LHCN-M2 (cell line): ENCODE results near the gene FAT3. TPM values are rescaled to one million over a fixed set of nuclear protein-coding genes. Genes with fewer than 3 reads are reported as not detected.

Experiments
- DNase-seq: peaks from one replicate; pipeline ENCODE4 v3.0.0-alpha.2; 2012; ENCODE audit warnings: low read depth
- total RNA-seq: library from RNA; depleted of rRNA; stranded (reverse); fragments of >200 nt; gene quantifications from 2 replicates; pipeline ENCODE4 v1.2.3, GENCODE V29; 2014

FAT3 gene
- total RNA-seq, 1 experiment from 2014 or later, result 0.06 TPM

DNA sequence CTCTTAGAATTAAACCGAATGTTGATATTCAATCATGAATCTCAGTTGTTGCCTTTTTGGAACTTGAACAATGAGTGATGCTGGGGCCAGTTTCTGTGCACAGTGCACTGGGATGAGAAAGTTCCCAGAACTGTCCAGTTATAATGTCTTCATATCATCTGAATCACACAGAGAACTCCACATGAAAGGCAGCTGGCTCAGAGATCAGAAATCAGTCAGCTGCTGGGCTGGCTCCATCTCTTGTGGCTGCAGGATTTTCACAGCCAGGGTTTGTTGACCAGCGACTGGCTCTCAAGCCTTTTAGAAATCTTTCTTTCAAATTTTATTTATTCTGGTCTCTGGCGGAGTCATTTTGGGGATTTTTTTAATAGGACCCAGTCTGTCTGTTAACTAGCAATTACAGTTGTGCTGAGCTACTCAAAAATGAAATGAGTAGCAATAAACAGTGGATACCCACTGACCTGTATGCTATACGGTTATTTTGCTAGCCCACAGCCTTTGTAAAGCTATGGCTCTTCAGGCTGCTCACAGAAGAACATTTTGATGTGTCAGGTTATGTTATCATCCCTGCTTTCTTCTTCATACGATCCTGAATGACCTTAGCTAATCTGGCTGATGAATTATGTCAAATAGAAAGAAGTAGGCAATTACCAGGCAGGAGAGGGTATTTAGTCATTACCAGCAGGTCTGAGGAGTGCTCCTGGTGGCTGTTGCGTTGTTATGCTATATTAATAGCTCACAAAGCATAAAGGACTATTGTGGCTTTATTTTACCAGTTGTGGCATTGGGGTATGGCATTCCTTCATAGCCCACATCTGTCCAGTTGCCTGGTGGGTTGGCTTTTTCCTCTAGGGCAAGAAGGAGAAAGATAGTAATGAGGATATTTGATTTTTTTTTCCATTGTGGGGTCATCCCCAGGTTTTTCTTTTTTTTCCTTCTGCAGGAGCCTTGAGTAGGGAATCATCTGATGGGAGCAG, 3.6 kb downstream of the FAT3 start:
- DNase-seq, result peak; percentile 54

DNA sequence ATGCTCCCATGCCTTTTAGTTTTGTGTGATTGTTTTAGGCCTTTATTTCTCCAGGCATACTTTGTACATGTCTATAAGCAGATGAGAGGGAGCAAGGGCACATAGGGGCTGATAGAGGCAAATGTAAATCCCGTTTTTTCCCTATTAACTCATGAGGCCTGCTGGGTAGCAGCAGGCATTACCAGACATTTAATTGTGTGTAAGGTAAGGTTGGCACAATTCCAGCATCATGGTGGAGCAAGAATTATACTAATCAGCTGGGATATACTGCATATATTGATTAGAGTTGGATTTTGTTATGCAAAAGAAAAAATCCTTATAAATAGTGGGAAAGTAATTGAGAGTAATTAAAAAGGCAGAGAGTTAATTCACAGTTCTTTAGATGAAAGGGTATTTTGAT, 12.2 kb downstream of the FAT3 start:
- no peak for DNase-seq

DNA sequence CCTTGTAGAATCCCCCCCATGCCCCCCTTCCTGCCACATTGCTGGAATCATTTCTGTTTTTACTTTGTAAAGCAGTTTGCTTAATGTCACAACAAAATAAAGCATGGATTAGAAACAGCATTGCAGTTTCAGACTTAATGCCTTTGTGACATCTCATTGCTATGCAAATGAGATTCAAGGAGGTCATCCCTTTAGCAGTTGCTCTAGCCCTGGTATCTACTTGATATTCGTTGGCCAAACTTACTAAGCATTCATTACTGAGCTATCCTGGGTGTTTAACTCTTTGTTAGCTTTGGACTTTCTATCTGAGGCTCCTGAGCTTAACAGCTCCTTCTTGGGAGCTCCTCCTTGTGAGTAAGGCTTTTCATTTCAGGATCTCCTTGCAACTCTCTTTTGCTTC, 16.3 kb downstream of the FAT3 start:
- no peak for DNase-seq

DNA sequence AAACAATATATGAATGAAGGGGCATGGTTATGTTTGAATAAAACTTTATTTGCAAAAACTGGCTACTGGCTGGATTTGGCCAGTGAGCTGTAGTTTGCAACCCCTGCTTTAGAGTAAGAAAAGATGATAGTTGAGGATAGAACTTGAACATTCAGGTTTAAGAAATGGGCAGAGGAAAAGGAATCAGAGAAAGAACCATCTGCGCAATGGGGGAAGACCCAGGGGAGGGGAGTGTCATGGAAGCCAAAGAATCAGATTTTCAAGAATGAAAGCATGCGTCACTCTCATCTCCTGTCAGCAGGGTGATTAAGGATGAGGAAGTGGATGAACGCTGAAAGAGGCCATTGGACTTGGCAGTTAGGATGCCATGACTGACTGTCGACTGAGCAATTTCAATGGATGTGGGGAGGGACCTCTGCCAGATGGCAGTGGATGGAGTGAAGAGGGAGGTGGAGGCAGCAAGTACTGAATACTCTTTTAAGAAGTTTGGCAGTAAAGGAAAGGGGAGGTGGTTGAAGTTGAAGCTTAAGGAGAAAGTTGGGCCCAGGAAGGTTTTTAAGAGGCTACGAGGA, 21.2 kb downstream of the FAT3 start:
- no peak for DNase-seq

DNA sequence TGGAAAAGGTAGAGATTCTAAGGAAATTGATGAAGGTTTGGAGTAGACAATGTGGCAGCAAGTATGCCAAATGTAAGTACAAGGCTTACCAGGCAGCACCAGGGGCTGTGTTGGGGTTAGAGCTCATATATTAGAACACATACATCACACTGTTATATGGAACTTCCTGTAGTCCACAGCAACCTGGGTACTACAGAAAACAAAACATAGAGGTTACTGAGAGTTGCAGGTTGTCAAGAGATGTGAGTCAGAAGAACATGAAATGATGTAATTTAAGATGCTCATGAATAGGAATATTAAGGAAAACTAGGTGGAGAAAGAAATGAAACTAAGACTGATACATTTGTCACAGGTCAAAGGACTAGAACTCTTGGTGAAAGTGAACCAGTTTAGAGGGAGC, 22.0 kb downstream of the FAT3 start:
- DNase-seq, result no peak

DNA sequence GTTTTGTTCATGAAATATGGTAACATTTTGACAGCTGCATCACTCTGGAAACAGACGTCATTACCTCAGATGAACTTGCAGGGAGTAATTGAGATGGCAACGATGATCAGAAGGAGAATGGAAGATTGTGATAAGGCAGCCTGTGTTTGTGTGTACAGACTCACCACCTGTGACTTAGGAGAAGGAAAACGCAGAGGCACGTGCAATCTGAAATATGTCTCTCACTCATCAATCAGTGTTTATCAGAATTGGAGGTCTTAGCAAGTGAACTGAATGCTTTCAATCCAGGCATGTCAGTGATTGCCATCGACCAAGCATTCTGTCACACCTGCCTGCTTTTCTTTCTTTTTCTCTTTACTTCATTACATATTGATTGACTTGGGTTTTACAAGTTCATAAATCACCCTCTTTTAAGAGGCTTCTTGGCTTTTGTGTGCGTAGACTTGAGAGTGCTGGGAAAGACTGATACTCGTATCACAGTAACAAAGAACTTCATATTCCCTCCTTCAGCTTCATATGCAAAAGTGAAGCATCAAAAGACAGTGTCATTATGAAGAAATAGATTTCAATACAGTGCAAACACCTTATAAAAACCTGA, 24.6 kb downstream of the FAT3 start:
- no peak for DNase-seq

DNA sequence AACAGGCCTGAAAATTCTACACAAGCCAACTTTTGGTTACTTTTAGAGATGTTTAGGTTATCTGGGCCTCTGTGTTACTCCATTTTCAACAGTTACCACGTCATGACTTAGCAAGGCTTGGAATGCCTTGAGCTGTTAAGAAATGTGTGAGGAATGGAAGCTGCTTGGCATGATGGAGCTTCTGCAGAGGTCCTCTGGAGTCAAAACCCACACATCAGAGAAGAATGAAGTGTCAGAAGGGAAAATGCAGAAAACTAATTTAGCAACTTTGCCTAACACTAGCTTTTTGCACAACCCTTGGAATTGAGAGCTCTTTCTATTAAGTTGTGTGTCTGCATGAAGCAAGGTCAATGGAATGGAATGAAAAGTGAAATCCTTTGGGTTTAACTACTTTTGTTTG, 27.4 kb downstream of the FAT3 start:
- DNase-seq, result no peak

DNA sequence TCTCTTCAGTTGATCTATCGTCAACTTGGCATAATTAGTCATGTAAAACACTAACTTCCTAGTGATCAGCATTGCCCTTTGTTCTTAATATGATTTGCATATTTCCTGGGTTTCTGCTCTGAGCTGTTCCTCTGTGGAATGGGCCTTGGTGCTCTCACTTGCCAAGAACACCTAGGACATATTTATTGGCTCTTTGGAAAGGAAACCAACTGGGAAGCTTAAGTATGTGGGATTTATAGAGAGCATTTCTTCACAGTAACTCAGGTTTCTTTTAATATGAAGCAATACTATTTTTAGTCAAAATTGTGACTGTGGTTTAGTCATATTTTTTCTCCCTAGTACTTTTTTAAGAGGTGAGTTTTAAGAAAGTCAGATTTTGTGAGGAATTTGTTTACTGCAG, 28.8 kb downstream of the FAT3 start:
- no peak for DNase-seq

DNA sequence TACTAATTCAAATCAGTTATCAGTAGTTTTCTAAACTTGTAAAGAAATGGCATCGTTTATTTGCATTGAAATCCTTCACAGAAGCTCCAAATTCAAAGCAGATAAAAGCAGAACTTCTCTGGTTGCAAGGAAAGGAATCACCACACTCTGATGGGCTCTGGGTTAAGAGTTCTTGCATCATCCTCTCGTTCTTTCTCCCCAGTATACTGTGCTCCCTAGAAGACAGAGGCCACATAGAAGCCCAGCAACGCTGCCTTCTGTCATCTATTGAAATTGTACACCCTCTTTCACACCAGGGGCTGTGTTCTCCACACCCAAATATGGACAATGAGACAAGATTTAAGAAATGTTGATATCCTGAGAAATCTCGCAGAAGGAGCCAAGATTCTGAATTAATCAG, 29.3 kb downstream of the FAT3 start:
- DNase-seq, result no peak

DNA sequence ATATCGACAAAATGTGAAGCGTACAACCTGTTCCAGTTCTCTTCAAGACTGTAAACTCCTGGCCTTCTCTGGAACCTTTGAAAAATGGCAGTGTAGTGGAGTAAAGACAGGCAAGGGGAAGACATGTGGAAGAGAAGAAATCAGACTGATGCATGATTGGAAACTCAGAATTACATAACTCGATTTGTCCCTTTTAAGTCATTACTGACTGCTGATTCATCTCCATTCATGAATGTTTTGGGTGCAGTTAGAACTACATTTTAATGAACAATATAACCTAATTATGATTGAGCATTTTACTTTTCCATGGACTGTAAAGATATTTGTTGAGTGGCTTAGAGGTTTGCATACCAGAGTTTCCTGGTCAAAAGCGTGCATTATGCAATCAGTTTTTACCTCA, 32.9 kb downstream of the FAT3 start:
- DNase-seq, result no peak

DNA sequence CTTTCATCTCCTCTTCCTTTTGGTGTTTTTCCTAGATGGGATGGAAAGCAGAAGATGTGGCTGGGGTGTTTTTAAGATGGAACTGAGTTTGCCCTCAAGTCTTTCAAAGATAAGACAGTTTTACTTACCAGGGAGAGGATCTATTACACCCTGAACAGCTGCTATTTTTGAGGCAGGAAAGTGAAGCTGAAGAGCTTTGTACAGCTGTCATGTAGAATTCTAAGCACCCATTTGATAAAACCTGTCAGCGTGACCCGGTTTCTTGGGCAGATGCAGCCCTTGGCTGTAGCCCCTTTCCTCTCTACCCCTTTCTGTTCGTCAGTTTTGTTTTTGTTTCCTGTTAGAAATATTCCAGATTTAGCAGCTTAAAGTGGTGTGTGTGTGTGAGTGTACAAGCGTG, 35.2 kb downstream of the FAT3 start:
- DNase-seq, result peak; percentile 73

DNA sequence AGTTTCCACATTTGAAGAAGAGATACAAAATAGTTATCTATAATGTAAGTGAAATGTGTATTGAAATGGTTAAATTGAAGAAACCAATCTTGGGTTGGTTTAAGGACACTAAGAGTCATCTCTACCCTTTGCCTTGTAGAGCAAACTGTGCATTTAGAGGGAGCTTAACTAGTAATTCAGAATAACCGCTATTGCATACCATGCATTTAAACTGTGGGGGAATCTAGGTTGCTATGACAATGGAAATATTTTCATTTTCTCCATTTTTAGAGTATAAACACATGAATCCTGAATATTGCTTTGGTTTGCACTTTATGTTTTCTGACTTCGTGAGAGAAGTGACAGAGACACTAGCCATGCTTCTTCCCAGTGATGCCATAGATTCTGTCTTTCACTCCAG, 39.7 kb downstream of the FAT3 start:
- DNase-seq, result no peak

DNA sequence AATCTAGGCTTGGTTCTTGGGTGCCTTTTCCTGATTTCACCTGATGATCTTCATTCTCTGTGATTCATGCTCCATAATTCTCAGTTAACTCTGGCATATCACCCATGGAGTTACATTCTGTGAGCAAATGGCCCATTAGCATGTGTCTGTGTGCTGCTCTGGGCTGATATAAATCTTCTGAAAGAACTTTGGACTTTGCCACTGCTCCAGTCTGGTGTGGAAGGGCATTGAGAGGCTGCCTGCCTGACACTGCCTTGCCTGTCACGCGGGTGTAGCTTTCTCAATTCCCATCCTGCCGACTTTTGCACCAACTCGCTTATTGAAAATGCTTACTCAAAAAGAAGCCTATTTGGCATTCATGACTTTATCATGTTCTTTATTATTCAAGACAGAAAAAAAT, 42.2 kb downstream of the FAT3 start:
- DNase-seq, result no peak

DNA sequence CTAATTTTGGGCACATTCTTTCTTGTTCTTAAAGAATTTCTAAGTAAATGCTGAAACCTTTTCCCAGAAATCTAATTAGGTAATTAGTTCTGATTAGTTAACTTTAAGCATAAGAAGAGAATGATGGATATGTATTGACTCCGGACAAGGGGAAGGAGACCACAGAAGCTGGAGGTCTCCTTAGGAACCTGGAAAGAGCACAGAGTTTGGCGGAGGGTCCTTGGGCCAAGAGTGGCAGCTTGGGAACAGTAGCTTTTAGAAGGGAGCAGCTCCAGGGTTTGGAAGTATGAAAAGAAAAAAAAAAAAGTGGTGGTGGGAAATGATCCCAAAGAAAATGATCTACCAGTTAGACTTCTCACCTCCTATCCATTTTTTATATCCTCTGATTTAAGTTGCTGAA, 42.7 kb downstream of the FAT3 start:
- no peak for DNase-seq

DNA sequence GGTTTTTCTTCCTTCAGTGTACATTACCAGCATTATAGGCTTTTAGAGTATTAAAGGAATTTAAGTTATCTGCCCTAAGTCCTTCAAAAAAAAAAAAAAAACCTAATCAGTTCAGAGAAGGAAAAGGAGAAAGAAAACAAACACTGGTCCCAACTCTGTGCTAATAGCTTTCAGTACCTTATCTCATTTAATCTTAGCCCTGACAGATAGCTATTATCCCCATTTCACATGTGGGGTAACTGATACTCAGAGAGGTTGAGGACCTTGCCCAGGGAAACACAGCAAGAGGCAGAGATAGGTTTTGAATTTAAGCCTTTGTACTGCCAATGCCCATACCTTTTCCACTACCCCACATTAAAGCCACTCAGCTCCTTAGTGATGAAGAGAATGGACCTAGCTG, 43.4 kb downstream of the FAT3 start:
- no peak for DNase-seq

DNA sequence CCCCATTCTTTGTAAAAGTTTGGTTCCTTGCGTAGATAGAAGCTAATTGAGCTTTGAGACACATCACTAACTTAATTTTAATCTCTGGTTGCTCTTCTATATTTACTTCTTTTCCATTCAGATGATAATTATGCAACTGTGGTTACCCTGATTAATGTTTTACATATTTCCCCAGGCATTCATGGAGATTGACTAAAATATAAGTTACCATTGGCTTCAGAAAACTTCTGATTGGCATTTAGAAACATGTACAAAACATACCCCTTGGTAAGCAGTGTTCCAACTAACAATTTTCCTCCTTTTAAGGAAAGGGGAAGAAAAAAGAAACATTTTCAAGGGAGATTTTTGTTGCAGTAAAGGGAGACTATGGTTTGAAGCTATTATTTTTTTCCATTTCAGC, 43.9 kb downstream of the FAT3 start:
- no peak for DNase-seq

DNA sequence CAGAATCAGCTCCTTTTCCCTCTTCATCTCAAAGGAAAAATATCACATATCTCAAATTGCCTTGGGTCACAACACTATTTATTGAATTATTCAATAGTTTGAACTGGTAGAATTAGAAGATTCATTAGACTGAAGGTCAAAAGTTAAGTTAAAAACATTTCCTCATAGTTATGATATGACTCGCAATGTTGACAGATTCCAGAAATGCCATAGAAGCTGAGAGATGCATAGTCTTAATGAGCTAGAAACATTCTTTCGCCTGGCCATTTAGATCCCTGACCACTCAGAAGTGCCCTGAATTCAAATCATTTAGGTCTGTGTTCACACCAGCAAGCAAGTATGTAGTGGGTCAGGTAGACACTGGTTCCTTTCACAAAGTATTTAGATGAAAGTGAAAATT, 44.4 kb downstream of the FAT3 start:
- peak; percentile 71 for DNase-seq

DNA sequence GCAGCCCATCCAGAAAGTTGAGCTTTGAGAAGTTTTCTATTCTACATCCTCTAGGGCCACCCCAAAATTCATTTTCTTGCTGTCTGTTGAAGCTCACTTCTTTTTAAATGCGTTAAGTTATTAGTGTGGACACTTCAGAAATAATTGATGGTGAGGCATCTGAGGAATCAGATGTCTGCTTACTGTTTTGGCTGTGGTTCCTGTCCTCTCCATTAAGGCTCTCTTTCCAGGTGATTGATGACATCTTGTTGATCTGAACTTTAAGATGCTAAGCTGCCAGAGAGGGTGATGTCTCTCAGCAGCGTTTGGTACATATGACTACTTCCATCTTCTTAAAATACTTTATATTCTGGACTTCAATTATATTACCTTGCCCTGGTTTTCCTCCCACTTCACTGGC, 45.2 kb downstream of the FAT3 start:
- DNase-seq, result no peak

DNA sequence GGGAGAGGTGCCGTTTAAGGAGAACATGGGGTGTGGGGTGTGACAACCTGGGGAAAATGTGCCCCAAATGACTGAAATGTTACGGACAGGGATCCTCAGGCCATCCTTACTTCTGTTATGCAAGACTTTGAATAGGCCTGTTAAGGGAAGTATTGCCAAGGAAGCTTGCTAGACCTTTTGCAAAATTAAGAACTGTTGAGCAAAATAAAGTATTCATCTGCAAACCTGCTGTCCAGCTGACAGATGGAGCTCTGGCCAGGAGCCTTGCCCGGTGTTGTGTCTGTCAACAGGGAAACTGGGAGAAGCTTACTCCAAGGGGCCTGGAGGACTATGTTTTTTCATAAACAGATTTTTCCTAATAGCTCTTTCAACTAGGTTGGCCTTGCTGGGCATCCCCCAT, 48.0 kb downstream of the FAT3 start:
- DNase-seq, result no peak
